Measurements from ENCODE around the gene NHSL2. TPM values are rescaled to one million over a fixed set of nuclear protein-coding genes. Genes with fewer than 3 reads are reported as not detected.

The NHSL2 gene
- total RNA-seq, 1 experiment from 2014 or later = 0.58 TPM

- DNase-seq (ENCODE audit: low spot score) = no peak
- no peaks in the 10 kb centered on the region for H3K9me3 ChIP-seq (ENCODE audit: low read depth, low read length, poor library complexity, severe bottlenecking)
- no TSS peak for BruUV-seq (replicated peaks)
- H3K36me3 ChIP-seq (ENCODE audit: insufficient read depth, low read length, poor library complexity, severe bottlenecking) = no peaks in the 10 kb centered on the region
- POLR2A ChIA-PET (ENCODE audit: low non-redundant PET) = no interaction called here
- CTCF ChIA-PET = no interaction called here
- no peaks in the 10 kb centered on the region for H3K27me3 ChIP-seq (replicated peaks; ENCODE audit: insufficient read depth, low read depth, low read length, poor library complexity)
- H3K27ac ChIP-seq (ENCODE audit: low read depth, low read length, poor library complexity, severe bottlenecking) = no peak overlapping the region
- intact Hi-C loops (cut with micrococcal nuclease; ENCODE audit: unreplicated experiment) = no loop called here
- TF ChIP-seq CTCF (conservative IDR thresholded peaks at IDR 0.05; ENCODE audit: low read depth, low read length) (no peak), EZH2 (IDR thresholded peaks at IDR 0.05; ENCODE audit: borderline replicate concordance, low read depth, low read length, poor library complexity, severe bottlenecking) (no peak)
- no peak overlapping the region for H3K4me3 ChIP-seq (ENCODE audit: low read depth, low read length, poor library complexity, severe bottlenecking)
- no peaks in the 10 kb centered on the region for H3K4me1 ChIP-seq (ENCODE audit: insufficient read depth, low read length, poor library complexity, severe bottlenecking)
Measured at GRCh38 chrX:72094894-72095293, 184.2 kb downstream of the NHSL2 start.

GRCh38 chrX:72095370-72095769 lies 184.7 kb downstream of the NHSL2 start:
- intact Hi-C loops (cut with micrococcal nuclease; ENCODE audit: unreplicated experiment) = no loop called here
- BruUV-seq (replicated peaks) = no TSS peak
- no peak for DNase-seq (ENCODE audit: low spot score)
- no peak overlapping the region for H3K27ac ChIP-seq (ENCODE audit: low read depth, low read length, poor library complexity, severe bottlenecking)
- no peaks in the 10 kb centered on the region for H3K9me3 ChIP-seq (ENCODE audit: low read depth, low read length, poor library complexity, severe bottlenecking)
- H3K4me3 ChIP-seq (ENCODE audit: low read depth, low read length, poor library complexity, severe bottlenecking) = no peak overlapping the region
- no peak for TF ChIP-seq CTCF (conservative IDR thresholded peaks at IDR 0.05; ENCODE audit: low read depth, low read length)
- no peak for TF ChIP-seq EZH2 (IDR thresholded peaks at IDR 0.05; ENCODE audit: borderline replicate concordance, low read depth, low read length, poor library complexity, severe bottlenecking)
- ChIA-PET POLR2A (ENCODE audit: low non-redundant PET) (no interaction called here), CTCF (no interaction called here)
- H3K27me3 ChIP-seq (replicated peaks; ENCODE audit: insufficient read depth, low read depth, low read length, poor library complexity) = no peaks in the 10 kb centered on the region
- H3K4me1 ChIP-seq (ENCODE audit: insufficient read depth, low read length, poor library complexity, severe bottlenecking) = no peaks in the 10 kb centered on the region
- H3K36me3 ChIP-seq (ENCODE audit: insufficient read depth, low read length, poor library complexity, severe bottlenecking) = no peaks in the 10 kb centered on the region

GRCh38 chrX:72097098-72097497 lies 186.5 kb downstream of the NHSL2 start:
- no peak overlapping the region for H3K4me3 ChIP-seq (ENCODE audit: low read depth, low read length, poor library complexity, severe bottlenecking)
- ChIA-PET CTCF (no interaction called here), POLR2A (ENCODE audit: low non-redundant PET) (no interaction called here)
- no peaks in the 10 kb centered on the region for H3K27me3 ChIP-seq (replicated peaks; ENCODE audit: insufficient read depth, low read depth, low read length, poor library complexity)
- H3K36me3 ChIP-seq (ENCODE audit: insufficient read depth, low read length, poor library complexity, severe bottlenecking) = no peaks in the 10 kb centered on the region
- TF ChIP-seq EZH2 (IDR thresholded peaks at IDR 0.05; ENCODE audit: borderline replicate concordance, low read depth, low read length, poor library complexity, severe bottlenecking) = no peak
- no peak for TF ChIP-seq CTCF (conservative IDR thresholded peaks at IDR 0.05; ENCODE audit: low read depth, low read length)
- DNase-seq (ENCODE audit: low spot score) = no peak
- no peak overlapping the region for H3K27ac ChIP-seq (ENCODE audit: low read depth, low read length, poor library complexity, severe bottlenecking)
- no peaks in the 10 kb centered on the region for H3K4me1 ChIP-seq (ENCODE audit: insufficient read depth, low read length, poor library complexity, severe bottlenecking)
- BruUV-seq (replicated peaks) = no TSS peak
- intact Hi-C loops (cut with micrococcal nuclease; ENCODE audit: unreplicated experiment) = no loop called here
- no peaks in the 10 kb centered on the region for H3K9me3 ChIP-seq (ENCODE audit: low read depth, low read length, poor library complexity, severe bottlenecking)

All from A673 (cell line).